ENCODE measurements around the gene MARVELD3. TPM values are rescaled to one million over a fixed set of nuclear protein-coding genes. Genes with fewer than 3 reads are reported as not detected.

MARVELD3 gene
- not detected in 2 replicates for total RNA-seq

GRCh38 chr16:71626018-71626857 lies at the start of gene MARVELD3:
Gene MARVELD3 (plus strand): TSS chr16:71626184. CDS start chr16:71626230, 46 bp downstream.

GRCh38 chr16:71576971-71577370 lies 49.0 kb upstream of the MARVELD3 start, which contains the start of gene TAT:
Gene TAT (minus strand): TSS chr16:71577092. CDS start chr16:71576415, 677 bp downstream.

Other genes with a start within 250 kb of the MARVELD3 start
- gene TLE7, start 184.1 kb upstream of the MARVELD3 start, total RNA-seq: not detected in 2 replicates
- 12.2 and 12.7 TPM in 2 replicates for gene ZNF23, start 163.9 kb upstream of the MARVELD3 start, total RNA-seq
- 2.3 and 3.0 TPM in 2 replicates for gene ZNF19, start 136.9 kb upstream of the MARVELD3 start, total RNA-seq
- gene CHST4, start 99.8 kb upstream of the MARVELD3 start, total RNA-seq: not detected in 2 replicates
- not detected in 2 replicates for gene TAT, start 49.1 kb upstream of the MARVELD3 start, total RNA-seq
- 6.5 and 14.9 TPM in 2 replicates for gene PHLPP2, start 98.5 kb downstream of the MARVELD3 start, total RNA-seq
- 70.7 and 93.5 TPM in 2 replicates for gene AP1G1, start 182.7 kb downstream of the MARVELD3 start, total RNA-seq
- 9.8 and 14.3 TPM in 2 replicates for gene ATXN1L, start 219.8 kb downstream of the MARVELD3 start, total RNA-seq

Data from smooth muscle cell of the umbilical artery (primary cell).